PC-3 (cell line): ENCODE measurements around the gene CCSER1. TPM values are rescaled to one million over a fixed set of nuclear protein-coding genes. Genes with fewer than 3 reads are reported as not detected.

Experiments
- ATAC-seq: fragments of 200-7000 bp; cut with Tn5 transposase; 2 replicates; pipeline ENCODE4 v1.9.1; 2020; ENCODE audit warnings: mild to moderate bottlenecking, moderate library complexity
- BruUV-seq: library from RNA; stranded (reverse); fragments of 400-500 nt; replicated peaks from 2 replicates; lab custom pipeline; 2021; lab: Mats Ljungman, UMichigan
- CTCF ChIA-PET: fragments of 300-600 bp; sonication (Branson Sonifier 250); formaldehyde crosslinking; loops from one replicate; lab custom pipeline; 2022; ENCODE audit warnings: antibody characterized with exemption; lab: Charles Lee
- POLR2A ChIA-PET: fragments of 300-600 bp; sonication (Branson Sonifier 250); formaldehyde crosslinking; loops from one replicate; lab custom pipeline; 2022; ENCODE audit warnings: antibody characterized with exemption; ENCODE audit not compliant: unreplicated experiment; lab: Charles Lee
- DNase-seq: peaks from one replicate; pipeline ENCODE4 v3.0.0-alpha.2; 2015
- H2AFZ ChIP-seq: fragments of 300-600 bp; sonication (generic); 2 replicates; pipeline ENCODE4 v1.6.0; 2016; ENCODE audit warnings: antibody characterized with exemption, low read length
- H3F3A ChIP-seq: fragments of 300-600 bp; sonication (generic); one replicate; pipeline ENCODE4 v1.6.0; 2017; ENCODE audit warnings: antibody characterized with exemption, low read length, control low read depth, mild to moderate bottlenecking; ENCODE audit not compliant: unreplicated experiment
- H3K27ac ChIP-seq: fragments of 300-600 bp; sonication (generic); 2 replicates; pipeline ENCODE4 v1.5.1; 2016; ENCODE audit warnings: mild to moderate bottlenecking, low read length
- H3K27me3 ChIP-seq: fragments of 300-600 bp; sonication (generic); 2 replicates; pipeline ENCODE4 v1.6.1; 2016; ENCODE audit warnings: low read length, mixed read lengths
- H3K36me3 ChIP-seq: fragments of 300-600 bp; sonication (generic); 2 replicates; pipeline ENCODE4 v1.6.1; 2016; ENCODE audit warnings: low read depth, mixed run types, low read length, mixed read lengths
- H3K4me1 ChIP-seq: fragments of 300-600 bp; sonication (generic); 2 replicates; pipeline ENCODE4 v1.5.1; 2016; ENCODE audit warnings: low read length; ENCODE audit not compliant: insufficient read depth
- H3K4me2 ChIP-seq: fragments of 300-600 bp; sonication (generic); 2 replicates; pipeline ENCODE4 v1.6.0; 2016; ENCODE audit warnings: low read length
- H3K4me3 ChIP-seq: fragments of 300-600 bp; sonication (generic); 2 replicates; pipeline ENCODE4 v1.5.1; 2016; ENCODE audit warnings: mild to moderate bottlenecking, low read length, mixed read lengths
- H3K79me2 ChIP-seq: fragments of 300-600 bp; sonication (generic); 2 replicates; pipeline ENCODE4 v1.6.1; 2017; ENCODE audit warnings: low read length, mixed read lengths
- H3K9ac ChIP-seq: fragments of 300-600 bp; sonication (generic); 2 replicates; pipeline ENCODE4 v1.6.0; 2016; ENCODE audit warnings: mild to moderate bottlenecking, low read length
- H3K9me2 ChIP-seq: fragments of 300-600 bp; sonication (generic); replicated peaks from 2 replicates; pipeline ENCODE4 v1.6.1; 2016; ENCODE audit warnings: mixed run types, low read length, mixed read lengths
- H3K9me3 ChIP-seq: fragments of 300-600 bp; sonication (generic); 2 replicates; pipeline ENCODE4 v1.6.1; 2016; ENCODE audit warnings: low read length, mixed read lengths
- H4K20me1 ChIP-seq: fragments of 300-600 bp; sonication (generic); 2 replicates; pipeline ENCODE4 v1.6.1; 2016; ENCODE audit warnings: low read length, mixed read lengths
- EZH2 ChIP-seq: fragments of 300-600 bp; sonication (generic); IDR thresholded peaks from one replicate; pipeline ENCODE4 v1.6.1; 2017; ENCODE audit warnings: antibody characterized with exemption, mild to moderate bottlenecking, low read length; ENCODE audit not compliant: unreplicated experiment
- EZH2phosphoT487 ChIP-seq: fragments of 300-600 bp; sonication (generic); IDR thresholded peaks from 2 replicates; pipeline ENCODE4 v1.6.1; 2018; ENCODE audit warnings: mild to moderate bottlenecking, antibody characterized with exemption, low read length, borderline replicate concordance
- intact Hi-C: fragments of 100-400 bp; cut with micrococcal nuclease; formaldehyde crosslinking; loops from 2 replicates; pipeline ENCODE4 v1.9.0; 2023
- total RNA-seq: library from RNA; depleted of rRNA; stranded (reverse); fragments of >200 nt; gene quantifications from 2 replicates; pipeline ENCODE4 v1.2.3, GENCODE V29; 2014
- TF ChIP-seq, protein P1 (sequence below): fragments of 300-600 bp; sonication (generic); conservative IDR thresholded peaks from 2 replicates; pipeline ENCODE4 v1.5.1; 2017; ENCODE audit warnings: antibody characterized with exemption, low read depth, mild to moderate bottlenecking, low read length

Gene CCSER1
- total RNA-seq, 1 experiment from 2014 or later = 6.0 TPM

DNA sequence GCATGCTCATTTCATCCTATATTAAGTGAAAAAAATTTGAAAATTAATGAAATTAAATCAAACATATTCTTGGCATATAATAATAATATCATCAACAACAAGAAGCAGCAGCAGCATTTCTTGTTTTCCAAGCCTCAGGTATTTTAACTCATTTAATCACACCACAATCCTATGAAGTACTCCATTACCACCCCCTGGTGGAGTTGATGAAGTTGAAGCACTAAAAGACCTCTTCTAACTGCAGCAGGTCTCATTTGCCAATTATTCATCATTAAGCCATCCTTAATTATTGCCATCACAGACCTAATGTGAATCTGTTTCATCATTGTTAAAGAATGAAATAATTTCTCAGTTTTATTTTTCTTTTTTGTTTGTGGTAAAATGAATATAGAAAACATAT, 1375.2 kb downstream of the CCSER1 start:
- H3K9ac ChIP-seq = no peak overlapping the region
- no TSS peak for BruUV-seq

DNA sequence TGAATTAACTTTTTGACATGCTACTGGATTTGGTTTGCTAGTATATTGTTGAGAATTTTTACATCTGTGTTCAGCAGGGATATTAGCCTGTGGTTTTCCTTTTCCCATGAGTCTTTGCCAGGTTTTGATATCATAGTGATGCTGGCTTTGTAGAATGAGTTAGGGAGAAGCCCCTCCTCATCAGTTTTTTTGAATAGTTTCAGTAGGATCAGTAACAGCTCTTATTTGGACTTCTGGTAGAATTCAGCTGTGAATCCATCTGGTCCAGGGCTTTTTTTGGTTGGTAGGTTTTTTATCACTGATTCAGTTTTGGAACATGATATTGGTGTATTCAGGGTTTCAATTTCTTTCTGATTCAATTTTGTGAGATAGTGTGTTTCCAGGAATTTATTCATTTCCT, 1386.1 kb downstream of the CCSER1 start:
- POLR2A ChIA-PET = no interaction called here
- CTCF ChIA-PET = no interaction called here
- Histone ChIP-seq H2AFZ (no peak overlapping the region), H3K4me2 (no peak overlapping the region), H3K79me2 (no peaks in the 10 kb centered on the region), H4K20me1 (no peaks in the 10 kb centered on the region), H3K9me3 (0 out of 2 replicates have a peak, but pooled peaks cover 4% of the 10 kb centered on the region), H3K27me3 (no peaks in the 10 kb centered on the region), H3K27ac (no peak overlapping the region), H3K9ac (no peak overlapping the region), H3F3A (no peaks in the 10 kb centered on the region), H3K4me1 (no peaks in the 10 kb centered on the region), H3K36me3 (no peaks in the 10 kb centered on the region), H3K9me2 (no peaks in the 10 kb centered on the region), H3K4me3 (no peak overlapping the region)
- TF ChIP-seq, protein P1, sequence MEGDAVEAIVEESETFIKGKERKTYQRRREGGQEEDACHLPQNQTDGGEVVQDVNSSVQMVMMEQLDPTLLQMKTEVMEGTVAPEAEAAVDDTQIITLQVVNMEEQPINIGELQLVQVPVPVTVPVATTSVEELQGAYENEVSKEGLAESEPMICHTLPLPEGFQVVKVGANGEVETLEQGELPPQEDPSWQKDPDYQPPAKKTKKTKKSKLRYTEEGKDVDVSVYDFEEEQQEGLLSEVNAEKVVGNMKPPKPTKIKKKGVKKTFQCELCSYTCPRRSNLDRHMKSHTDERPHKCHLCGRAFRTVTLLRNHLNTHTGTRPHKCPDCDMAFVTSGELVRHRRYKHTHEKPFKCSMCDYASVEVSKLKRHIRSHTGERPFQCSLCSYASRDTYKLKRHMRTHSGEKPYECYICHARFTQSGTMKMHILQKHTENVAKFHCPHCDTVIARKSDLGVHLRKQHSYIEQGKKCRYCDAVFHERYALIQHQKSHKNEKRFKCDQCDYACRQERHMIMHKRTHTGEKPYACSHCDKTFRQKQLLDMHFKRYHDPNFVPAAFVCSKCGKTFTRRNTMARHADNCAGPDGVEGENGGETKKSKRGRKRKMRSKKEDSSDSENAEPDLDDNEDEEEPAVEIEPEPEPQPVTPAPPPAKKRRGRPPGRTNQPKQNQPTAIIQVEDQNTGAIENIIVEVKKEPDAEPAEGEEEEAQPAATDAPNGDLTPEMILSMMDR = no peak
- TF ChIP-seq EZH2phosphoT487 (no peak), EZH2 (no peak)
- ATAC-seq (no peak), DNase-seq (no peak)
- no TSS peak for BruUV-seq
- intact Hi-C loops = no loop called here

More for the DNA sequence above, 1375.2 kb downstream of the CCSER1 start:
- Histone ChIP-seq H3K9me2 (no peaks in the 10 kb centered on the region), H4K20me1 (no peaks in the 10 kb centered on the region), H3K27me3 (no peaks in the 10 kb centered on the region), H3K4me1 (no peaks in the 10 kb centered on the region), H3K4me2 (no peak overlapping the region), H3F3A (no peaks in the 10 kb centered on the region), H3K9me3 (no peaks in the 10 kb centered on the region), H3K79me2 (no peaks in the 10 kb centered on the region), H3K27ac (no peak overlapping the region), H2AFZ (no peak overlapping the region), H3K36me3 (no peaks in the 10 kb centered on the region), H3K4me3 (no peak overlapping the region)
- intact Hi-C loops = loop anchor here (1.0 to 5.0 kb wide), 4 partner anchors 389 to 1188 kb away; no protein-coding TSS in a partner anchor
- ChIA-PET POLR2A (no interaction called here), CTCF (no interaction called here)
- ATAC-seq = no peak
- TF ChIP-seq, protein P1 = peak; percentile 55
- TF ChIP-seq EZH2 (no peak), EZH2phosphoT487 (no peak)
- DNase-seq = peak; percentile 45

DNA sequence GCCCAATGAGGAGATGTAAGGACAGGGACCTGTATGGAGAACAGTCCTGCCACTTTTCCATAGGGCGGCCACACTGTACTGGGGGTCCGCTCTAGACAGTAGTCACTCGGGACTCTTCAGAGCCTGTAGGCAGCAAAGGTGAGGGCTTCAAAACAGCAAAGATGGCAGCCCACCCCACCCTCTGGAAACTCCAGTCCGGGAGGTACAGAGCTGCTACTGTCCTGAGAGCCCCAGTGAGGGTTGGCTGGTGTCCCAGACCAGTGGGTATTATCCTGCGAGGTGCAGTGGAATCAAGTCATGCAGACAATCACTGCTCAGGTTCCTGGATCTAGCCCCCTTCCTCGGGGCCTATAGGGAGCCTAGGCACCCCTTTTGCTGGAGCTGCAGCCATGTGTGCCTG, 1392.0 kb downstream of the CCSER1 start:
- Histone ChIP-seq H3K9me3 (no peaks in the 10 kb centered on the region), H3K27me3 (no peaks in the 10 kb centered on the region), H3K4me2 (no peak overlapping the region), H3K4me1 (no peaks in the 10 kb centered on the region), H3K79me2 (no peaks in the 10 kb centered on the region), H3K36me3 (no peaks in the 10 kb centered on the region), H3F3A (no peaks in the 10 kb centered on the region), H4K20me1 (no peaks in the 10 kb centered on the region), H3K9me2 (no peaks in the 10 kb centered on the region), H3K4me3 (no peak overlapping the region), H3K9ac (no peak overlapping the region), H2AFZ (no peak overlapping the region), H3K27ac (no peak overlapping the region)
- TF ChIP-seq EZH2 (no peak), EZH2phosphoT487 (no peak)
- TF ChIP-seq, protein P1 = no peak
- CTCF ChIA-PET = no interaction called here
- BruUV-seq = no TSS peak
- POLR2A ChIA-PET = no interaction called here
- no peak for ATAC-seq
- DNase-seq = no peak
- intact Hi-C loops = no loop called here
